ENCODE measurements around the gene IWS1.
A peak's percentile ranks its signal among the peaks of the same experiment; 100 is the strongest.
"Not testable (repeated sequence)": the region's sequence is repeated elsewhere in the genome, so short reads cannot be mapped to it uniquely, and the experiment has no call there.

Gene IWS1

GRCh38 chr2:127526132-127527000, at the start of gene IWS1:
Gene IWS1, minus strand, starts transcription at chr2:127526489. Its CDS starts 281 bp downstream, at chr2:127526208.
- peak; percentile 93 to 95 for DNase-seq

- no peak for DNase-seq
Observed at GRCh38 chr2:127575941-127576432, 49.7 kb upstream of the IWS1 start.

GRCh38 chr2:127575185-127575765, 49.0 kb upstream of the IWS1 start:
- DNase-seq = peak in 1 of 2 experiments; percentile 4

- DNase-seq = no peak
Observed at GRCh38 chr2:127574656-127575055, 48.4 kb upstream of the IWS1 start.

GRCh38 chr2:127573771-127574170, 47.5 kb upstream of the IWS1 start:
- no peak for DNase-seq

GRCh38 chr2:127573298-127573697, 47.0 kb upstream of the IWS1 start:
- DNase-seq = no peak

GRCh38 chr2:127572841-127573240, 46.6 kb upstream of the IWS1 start:
- no peak for DNase-seq

- DNase-seq = not testable (repeated sequence)
Observed at GRCh38 chr2:127572352-127572751, 46.1 kb upstream of the IWS1 start.

GRCh38 chr2:127570282-127571250, 44.3 kb upstream of the IWS1 start:
- DNase-seq = no peak

GRCh38 chr2:127569666-127570065, 43.4 kb upstream of the IWS1 start:
- no peak for DNase-seq

- DNase-seq = no peak
Observed at GRCh38 chr2:127568128-127568527, 41.8 kb upstream of the IWS1 start.

GRCh38 chr2:127567351-127567854, 41.1 kb upstream of the IWS1 start:
- DNase-seq = no peak

- no peak for DNase-seq
Observed at GRCh38 chr2:127566576-127566975, 40.3 kb upstream of the IWS1 start.

- DNase-seq = no peak
Observed at GRCh38 chr2:127566139-127566417, 39.8 kb upstream of the IWS1 start.

- no peak for DNase-seq
Observed at GRCh38 chr2:127565261-127566138, 39.2 kb upstream of the IWS1 start.

GRCh38 chr2:127564429-127565260, 38.4 kb upstream of the IWS1 start:
- DNase-seq = no peak

- DNase-seq = no peak
Observed at GRCh38 chr2:127563458-127564428, 37.5 kb upstream of the IWS1 start.

GRCh38 chr2:127562936-127563335, 36.6 kb upstream of the IWS1 start:
- peak; percentile 27 to 29 for DNase-seq

- no peak for DNase-seq
Observed at GRCh38 chr2:127561371-127561770, 35.1 kb upstream of the IWS1 start.

GRCh38 chr2:127560931-127561280, 34.6 kb upstream of the IWS1 start:
- no peak for DNase-seq
